Activated CD8-positive, alpha-beta T cell treated with anti-CD3 and anti-CD28 coated beads for 36 hours (primary cell): Measurements from ENCODE around the gene NMU. TPM values are rescaled to one million over a fixed set of nuclear protein-coding genes. Genes with fewer than 3 reads are reported as not detected.
A peak's percentile ranks its signal among the peaks of the same experiment; 100 is the strongest.
"Not testable (repeated sequence)": the region's sequence is repeated elsewhere in the genome, so short reads cannot be mapped to it uniquely, and the experiment has no call there.

Experiments used
- ATAC-seq: fragments of 200-7000 bp; cut with Tn5 transposase; one replicate; pipeline ENCODE4 v1.10.0; 2021; ENCODE audit warnings: mild to moderate bottlenecking, moderate library complexity
- CTCF ChIA-PET: fragments of 350-600 bp; sonication (Branson Sonifier 250); formaldehyde crosslinking; loops from one replicate; lab custom pipeline; 2021; ENCODE audit warnings: antibody characterized with exemption; lab: Charles Lee
- POLR2A ChIA-PET: fragments of 350-600 bp; sonication (Branson Sonifier 250); formaldehyde crosslinking; loops from one replicate; lab custom pipeline; 2021; ENCODE audit warnings: antibody characterized with exemption; lab: Charles Lee
- DNase-seq: peaks from one replicate; pipeline ENCODE4 v3.0.0-alpha.2; 2020
- H3K27ac Mint-ChIP-seq: one replicate; pipeline ENCODE4 v1.8.0; 2021; ENCODE audit warnings: mild to moderate bottlenecking, mixed read lengths
- H3K27me3 Mint-ChIP-seq: one replicate; pipeline ENCODE4 v1.8.0; 2021; ENCODE audit warnings: mixed read lengths
- H3K36me3 Mint-ChIP-seq: one replicate; pipeline ENCODE4 v1.8.0; 2021; ENCODE audit warnings: low read depth, mixed read lengths
- H3K4me1 Mint-ChIP-seq: one replicate; pipeline ENCODE4 v1.8.0; 2021; ENCODE audit warnings: low read depth, mixed read lengths
- H3K4me3 Mint-ChIP-seq: one replicate; pipeline ENCODE4 v1.8.0; 2021; ENCODE audit warnings: mild to moderate bottlenecking, moderate library complexity, mixed read lengths
- H3K9me3 Mint-ChIP-seq: one replicate; pipeline ENCODE4 v1.8.0; 2021; ENCODE audit warnings: mixed read lengths
- CTCF ChIP-seq: fragments of 200-600 bp; IDR thresholded peaks from one replicate; pipeline ENCODE4 v1.8.0; 2022; ENCODE audit warnings: antibody characterized with exemption, mild to moderate bottlenecking
- intact Hi-C: fragments of 100-400 bp; cut with micrococcal nuclease; formaldehyde crosslinking; loops from one replicate; pipeline ENCODE4 v1.10.0; 2022
- total RNA-seq, 2 experiments: library from RNA; stranded (reverse); gene quantifications; one replicate each; pipeline ENCODE4 v1.2.3, GENCODE V29; 2021

Gene NMU
- total RNA-seq, 2 experiments from 2014 or later: 0.41 TPM; not detected in 1

DNA sequence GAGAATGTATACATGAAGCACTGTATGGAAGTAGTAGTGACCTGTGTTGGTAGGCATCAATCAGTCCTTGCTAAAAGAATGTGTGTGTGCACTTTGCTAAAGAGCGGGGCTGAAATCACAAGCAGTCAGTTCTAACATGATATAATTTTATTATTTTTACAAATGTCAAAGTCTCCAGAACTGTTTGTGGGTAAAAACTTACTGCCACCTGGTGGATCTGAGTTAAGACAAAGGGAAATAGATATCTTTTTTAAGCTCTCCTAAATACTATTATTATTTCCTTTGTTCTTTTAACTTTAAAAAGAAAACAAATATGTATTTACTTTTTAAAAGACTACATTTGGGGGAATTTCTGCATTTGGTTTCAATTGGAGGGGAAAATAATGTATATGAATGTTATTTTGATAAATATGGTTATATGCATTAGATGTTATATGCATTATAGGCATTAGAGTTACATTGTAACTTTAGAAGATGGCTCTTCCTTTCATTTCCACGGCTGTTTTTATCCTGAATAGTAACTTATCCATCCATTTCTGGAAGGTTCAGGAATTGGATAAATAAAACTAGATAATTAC is 81.6 kb downstream of the NMU start:
- H3K4me3 Mint-ChIP-seq: no peak overlapping the region
- H3K27ac Mint-ChIP-seq: no peak overlapping the region
- H3K36me3 Mint-ChIP-seq: no peaks in the 10 kb centered on the region
- intact Hi-C loops: loop anchor here (5.0 kb wide), 1 partner anchor 207 kb away; the partner anchor contains the start of gene SRD5A3
- H3K9me3 Mint-ChIP-seq: peaks cover 4% of the 10 kb centered on the region
- ChIA-PET POLR2A (no interaction called here), CTCF (interaction anchor here (0.7 to 1.2 kb wide), 4 partner anchors 16 to 209 kb away, joined by 3 to 7 read pairs (median 4); no protein-coding TSS in a partner anchor)
- H3K4me1 Mint-ChIP-seq: peaks cover 17% of the 10 kb centered on the region
- H3K27me3 Mint-ChIP-seq: peaks cover 31% of the 10 kb centered on the region
- TF ChIP-seq CTCF: peak; percentile 58
- ATAC-seq: no peak
- DNase-seq: no peak

DNA sequence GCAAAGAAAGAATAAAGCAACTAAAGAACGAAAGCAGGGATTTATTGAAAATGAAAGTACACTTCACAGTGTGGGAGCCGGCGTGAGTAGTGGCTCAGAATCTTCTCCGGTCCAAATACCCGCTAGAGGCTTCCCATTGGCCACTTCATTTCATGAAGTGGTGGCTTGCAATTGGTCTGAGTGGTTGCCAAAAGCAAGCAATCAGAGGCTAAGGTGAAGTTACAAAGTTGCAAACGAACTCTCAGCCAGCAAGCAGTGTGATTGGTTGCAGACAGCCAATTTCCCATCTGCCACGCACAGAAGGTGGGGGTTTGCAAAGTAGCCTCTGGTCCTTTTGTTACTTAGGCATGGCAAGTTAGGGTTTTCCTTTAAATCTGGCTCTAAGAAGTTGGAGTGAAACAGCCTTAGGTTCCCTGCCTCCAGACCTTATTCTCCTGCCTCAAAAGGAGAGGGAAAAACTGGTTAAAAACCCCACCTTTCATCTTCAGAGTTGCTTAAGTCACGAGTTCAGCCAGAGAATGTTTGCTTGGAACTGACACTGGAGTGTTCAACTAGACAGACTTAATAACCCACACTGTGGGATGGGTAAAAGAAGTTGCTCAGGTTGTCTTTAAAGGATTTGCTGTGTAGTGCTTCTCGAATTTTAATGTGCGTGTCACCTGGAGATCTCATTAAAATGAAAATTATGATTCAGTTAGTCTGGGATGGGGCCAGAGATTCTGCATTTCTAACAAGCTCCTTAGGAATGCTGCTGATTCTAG is 82.5 kb downstream of the NMU start:
- H3K36me3 Mint-ChIP-seq: no peaks in the 10 kb centered on the region
- intact Hi-C loops: loop anchor here (5.0 kb wide), 1 partner anchor 206 kb away; the partner anchor contains the start of gene SRD5A3
- DNase-seq (peak; percentile 23), ATAC-seq (no peak)
- ChIA-PET CTCF (interaction anchor here (1.0 to 2.4 kb wide), 3 partner anchors 9 to 208 kb away, joined by 3 to 6 read pairs (median 6); partner anchors contain the start of gene SRD5A3), POLR2A (no interaction called here)
- no peak overlapping the region for H3K4me3 Mint-ChIP-seq
- no peak for TF ChIP-seq CTCF
- peaks cover 22% of the 10 kb centered on the region for H3K4me1 Mint-ChIP-seq
- peaks cover 28% of the 10 kb centered on the region for H3K27me3 Mint-ChIP-seq
- H3K9me3 Mint-ChIP-seq: peaks cover 4% of the 10 kb centered on the region
- H3K27ac Mint-ChIP-seq: no peak overlapping the region

- H3K4me3 Mint-ChIP-seq, H3K27ac Mint-ChIP-seq, ATAC-seq, H3K36me3 Mint-ChIP-seq, POLR2A ChIA-PET, H3K9me3 Mint-ChIP-seq: not testable (repeated sequence)
- intact Hi-C loops: loop anchor here (5.0 kb wide), 1 partner anchor 205 kb away; the partner anchor contains the start of gene SRD5A3
- CTCF ChIA-PET: interaction anchor here (2.4 kb wide), 1 partner anchor 206 kb away, joined by 6 read pairs; the partner anchor contains the start of gene SRD5A3
- peaks cover 31% of the 10 kb centered on the region for H3K4me1 Mint-ChIP-seq
- peak; percentile 11 for DNase-seq
- H3K27me3 Mint-ChIP-seq: peaks cover 19% of the 10 kb centered on the region
These were observed 84.1 kb downstream of the NMU start for GRCh38 chr4:55551964-55552363.

DNA sequence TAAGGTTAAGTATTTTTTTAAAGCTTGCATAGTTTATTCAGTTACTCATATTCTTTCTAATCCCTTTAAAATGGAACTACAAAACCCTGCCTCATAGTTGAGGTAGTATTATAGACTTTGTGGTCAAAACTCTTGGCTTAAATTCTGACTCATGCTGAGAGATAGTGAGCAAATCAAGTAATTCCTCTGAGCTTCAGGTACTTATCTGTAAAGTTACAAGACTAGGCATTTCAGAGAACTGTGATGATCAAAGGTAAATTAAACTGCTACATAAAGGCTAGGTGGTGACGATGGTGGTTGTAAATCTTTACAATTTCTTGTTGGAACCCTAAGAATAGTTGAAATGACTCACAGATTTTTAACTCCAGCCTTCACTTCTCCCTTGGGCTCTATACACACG is 86.2 kb downstream of the NMU start:
- ATAC-seq: peak; percentile 52
- Mint-ChIP-seq H3K27ac (peak overlapping the region; percentile 80), H3K4me1 (peaks cover 34% of the 10 kb centered on the region), H3K9me3 (no peaks in the 10 kb centered on the region), H3K36me3 (no peaks in the 10 kb centered on the region), H3K4me3 (no peak overlapping the region), H3K27me3 (peaks cover 13% of the 10 kb centered on the region)
- POLR2A ChIA-PET: interaction anchor here (1.0 kb wide), 1 partner anchor 113 kb away, joined by 4 read pairs; no protein-coding TSS in a partner anchor
- CTCF ChIA-PET: interaction anchor here (1.1 to 1.6 kb wide), 2 partner anchors 11 to 205 kb away, joined by 3 to 8 read pairs; no protein-coding TSS in a partner anchor
- TF ChIP-seq CTCF: no peak
- DNase-seq: peak; percentile 14
- intact Hi-C loops: loop anchor here (5.0 to 10.0 kb wide), 2 partner anchors 115 to 203 kb away; partner anchors contain the start of gene SRD5A3

DNA sequence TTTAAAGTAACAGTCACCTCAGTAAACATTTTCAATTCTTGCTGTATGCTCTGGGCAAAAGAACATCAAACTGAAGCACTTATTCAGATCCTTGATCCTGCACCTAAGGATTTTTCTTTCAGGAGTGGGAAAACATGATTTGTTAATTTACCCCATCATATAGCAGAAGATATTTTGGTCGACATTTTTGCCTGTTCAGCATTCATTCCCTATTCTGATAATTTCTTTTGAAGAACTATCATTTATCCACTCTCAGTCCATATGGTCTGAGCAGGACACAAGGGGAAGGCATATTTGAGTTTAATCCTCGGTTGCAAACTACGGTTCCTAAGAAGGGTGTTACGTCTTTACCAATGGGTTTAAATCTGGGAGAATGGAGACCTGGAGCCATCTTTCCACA is 88.2 kb downstream of the NMU start:
- intact Hi-C loops: loop anchor here (10.0 kb wide), 1 partner anchor 113 kb away; no protein-coding TSS in a partner anchor
- Mint-ChIP-seq H3K36me3 (no peaks in the 10 kb centered on the region), H3K27me3 (peaks cover 8% of the 10 kb centered on the region), H3K4me3 (peak overlapping the region; percentile 91), H3K27ac (peak overlapping the region; percentile 17), H3K9me3 (no peaks in the 10 kb centered on the region), H3K4me1 (peaks cover 49% of the 10 kb centered on the region)
- CTCF ChIA-PET: no interaction called here
- ATAC-seq: no peak
- no peak for TF ChIP-seq CTCF
- no peak for DNase-seq
- POLR2A ChIA-PET: no interaction called here
